SK-MEL-5 (cell line): ENCODE data around the gene INPP1. TPM values are rescaled to one million over a fixed set of nuclear protein-coding genes. Genes with fewer than 3 reads are reported as not detected.
"Not testable (repeated sequence)": the region's sequence is repeated elsewhere in the genome, so short reads cannot be mapped to it uniquely, and the experiment has no call there.

ENCODE experiments used
- DNase-seq: peaks from one replicate; pipeline ENCODE4 v3.0.0-alpha.2; 2016; ENCODE audit warnings: low read depth, low spot score
- in situ Hi-C: cut with HindIII; loops from 2 replicates; pipeline ENCODE4 v1.10.0; 2016; ENCODE audit warnings: low sequenced_read_pairs, high pct_unique_total_duplicates, low pct_unique_long_range_greater_than_20kb
- total RNA-seq: library from RNA; depleted of rRNA; stranded (reverse); fragments of >200 nt; shearing (Covaris generic); gene quantifications from 2 replicates; pipeline ENCODE4 v1.2.3, GENCODE V29; 2014

Gene INPP1
- total RNA-seq, 1 experiment from 2014 or later, result 2.4 TPM

- in situ Hi-C loops, result no loop called here
- DNase-seq, result peak; percentile 49
These were observed 10.8 kb downstream of the INPP1 start for GRCh38 chr2:190354003-190354690.

- no peak for DNase-seq
- in situ Hi-C loops, result no loop called here
These were observed 12.7 kb downstream of the INPP1 start for GRCh38 chr2:190355968-190356644.

- DNase-seq, result no peak
- in situ Hi-C loops, result no loop called here
These were observed 14.2 kb downstream of the INPP1 start for GRCh38 chr2:190357600-190357999.

- in situ Hi-C loops, DNase-seq: not testable (repeated sequence)
These were observed 15.5 kb downstream of the INPP1 start for GRCh38 chr2:190358655-190359448.

- DNase-seq, result no peak
These were observed 17.2 kb downstream of the INPP1 start for GRCh38 chr2:190360561-190360960.

GRCh38 chr2:190360965-190361364, 17.6 kb downstream of the INPP1 start:
- in situ Hi-C loops, result no loop called here
- DNase-seq, result no peak

More at GRCh38 chr2:190360561-190360960, 17.2 kb downstream of the INPP1 start:
- in situ Hi-C loops, result no loop called here

GRCh38 chr2:190361572-190361971, 18.2 kb downstream of the INPP1 start:
- in situ Hi-C loops, result no loop called here
- DNase-seq, result no peak

- in situ Hi-C loops, result no loop called here
- DNase-seq, result no peak
These were observed 19.5 kb downstream of the INPP1 start for GRCh38 chr2:190362894-190363293.

- in situ Hi-C loops, result no loop called here
- no peak for DNase-seq
These were observed 22.3 kb downstream of the INPP1 start for GRCh38 chr2:190365499-190366204.

GRCh38 chr2:190366248-190366753, 22.9 kb downstream of the INPP1 start:
- in situ Hi-C loops, result no loop called here
- DNase-seq, result no peak

- in situ Hi-C loops, result no loop called here
- DNase-seq, result no peak
These were observed 23.7 kb downstream of the INPP1 start for GRCh38 chr2:190367091-190367490.

GRCh38 chr2:190369635-190370034, 26.2 kb downstream of the INPP1 start:
- in situ Hi-C loops, result no loop called here
- DNase-seq, result no peak

- in situ Hi-C loops, result no loop called here
- no peak for DNase-seq
These were observed 32.7 kb downstream of the INPP1 start for GRCh38 chr2:190376083-190376482.

- no peak for DNase-seq
- in situ Hi-C loops, result no loop called here
These were observed 33.3 kb downstream of the INPP1 start for GRCh38 chr2:190376591-190377245.

- in situ Hi-C loops, result no loop called here
- no peak for DNase-seq
These were observed 35.5 kb downstream of the INPP1 start for GRCh38 chr2:190378880-190379237.

GRCh38 chr2:190379249-190379964, 36.0 kb downstream of the INPP1 start:
- DNase-seq, result no peak
- in situ Hi-C loops, result no loop called here

- in situ Hi-C loops, result no loop called here
- DNase-seq, result no peak
These were observed 37.6 kb downstream of the INPP1 start for GRCh38 chr2:190380962-190381412.
